Measurements from ENCODE around the gene CD8B.

The CD8B gene

DNA sequence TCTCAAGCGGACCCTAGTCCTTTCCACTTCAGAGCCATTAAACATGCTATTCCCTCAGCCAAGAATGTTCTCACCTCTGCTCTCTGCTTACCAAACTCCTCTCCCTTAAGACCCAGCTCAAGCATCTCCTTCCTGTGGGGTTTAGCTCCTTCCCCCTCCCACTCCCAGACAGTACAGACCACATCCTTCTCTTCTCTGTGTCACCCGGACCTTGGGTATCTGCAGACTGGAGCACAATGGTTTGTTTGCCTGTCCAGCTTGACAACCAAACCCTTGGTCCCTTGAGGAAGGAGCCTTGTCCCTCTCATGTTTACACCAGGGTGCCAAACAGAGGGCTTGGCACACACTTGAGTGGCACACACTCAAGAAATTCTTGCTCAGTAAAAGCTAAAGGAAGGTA lies 66.8 kb downstream of the CD8B start:
- DNase-seq: no peak

DNA sequence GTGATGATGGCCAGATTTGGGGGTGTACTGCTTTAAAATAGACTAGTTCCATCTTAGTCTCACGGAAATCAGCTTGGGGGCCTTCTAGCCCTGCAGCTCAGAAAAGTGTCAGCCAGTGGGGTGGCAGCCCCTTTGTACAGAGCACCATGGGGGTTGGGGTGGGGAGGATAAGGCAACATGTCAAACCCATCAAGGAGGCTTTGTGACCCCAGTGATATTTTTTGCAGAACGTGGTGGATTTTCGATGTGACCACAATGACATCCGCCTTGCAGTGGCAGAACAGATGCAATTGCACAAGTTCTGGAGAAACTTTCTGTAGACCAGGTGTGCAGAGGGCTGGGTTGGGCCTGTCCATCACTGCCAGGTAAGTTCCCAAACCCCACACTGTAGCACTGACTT lies 67.9 kb downstream of the CD8B start:
- DNase-seq: no peak

DNA sequence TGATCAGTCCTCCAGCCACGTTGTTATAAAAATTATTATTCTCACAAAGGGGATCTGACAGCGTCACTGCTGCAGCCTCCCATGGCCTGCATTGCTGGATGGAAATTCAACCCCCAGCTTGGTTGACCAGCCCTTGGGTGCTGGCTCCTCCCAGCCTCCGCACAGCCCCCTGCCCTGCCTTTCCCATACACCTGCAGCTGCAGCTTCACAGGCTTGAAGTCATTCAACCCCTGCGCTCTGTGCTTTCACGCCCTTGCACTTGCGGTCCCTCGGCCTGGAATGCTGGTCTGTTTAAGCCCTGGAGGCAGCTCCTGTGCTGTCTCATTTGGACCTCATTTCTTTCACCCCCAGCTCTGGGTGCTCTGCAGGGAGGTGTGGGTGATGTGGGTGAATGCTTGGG lies 70.1 kb downstream of the CD8B start:
- no peak for DNase-seq

DNA sequence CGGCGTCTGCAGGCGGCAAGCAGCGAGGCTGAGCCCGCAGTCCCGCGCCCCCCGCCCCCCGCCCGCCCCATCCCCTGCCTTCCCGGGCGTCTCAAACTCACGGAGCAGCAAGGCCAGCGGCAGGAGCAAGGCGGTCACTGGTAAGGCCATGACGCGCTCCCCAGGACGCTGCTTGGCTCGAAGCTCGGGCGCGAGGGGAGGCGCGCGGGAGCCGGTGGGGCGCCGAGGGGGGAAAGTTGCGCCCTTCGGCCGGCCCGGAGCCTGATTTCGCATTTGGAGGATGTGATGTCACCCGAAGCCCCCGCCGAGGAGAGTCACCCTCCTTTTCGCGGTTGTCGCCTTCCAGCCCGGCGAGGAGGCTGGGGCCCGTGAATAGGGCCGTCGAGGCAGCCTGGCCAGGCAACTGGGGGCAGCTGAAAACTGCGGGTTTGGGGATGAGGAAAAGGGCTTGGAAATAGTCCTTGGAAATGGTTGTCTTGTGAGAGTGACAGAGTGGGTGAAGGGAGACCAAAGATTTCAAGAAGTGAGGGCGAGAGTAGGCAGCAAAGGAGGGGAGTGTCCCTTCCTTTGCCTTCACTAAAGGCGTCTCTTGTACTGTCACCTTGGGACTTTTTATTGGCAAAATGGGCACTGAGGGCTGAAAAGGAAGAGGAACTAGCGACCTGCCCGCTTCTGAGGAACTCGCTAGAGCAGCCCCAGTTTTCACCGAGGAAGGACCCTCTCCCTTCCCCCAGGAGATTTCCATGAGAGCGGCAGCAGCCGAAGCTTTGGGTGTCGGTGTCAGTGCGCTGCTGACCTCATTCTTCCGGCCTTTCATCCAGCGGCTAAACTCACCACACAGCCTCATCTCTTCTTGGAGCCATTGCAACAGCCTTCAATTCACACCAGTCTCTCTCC lies 70.8 kb downstream of the CD8B start, which contains the start of gene CD8A:
Gene CD8A, minus strand, starts transcription at position 238 of the 897 bp plus-strand sequence. Its CDS starts 88 bp downstream, at position 150.
- DNase-seq: peak; percentile 22

DNA sequence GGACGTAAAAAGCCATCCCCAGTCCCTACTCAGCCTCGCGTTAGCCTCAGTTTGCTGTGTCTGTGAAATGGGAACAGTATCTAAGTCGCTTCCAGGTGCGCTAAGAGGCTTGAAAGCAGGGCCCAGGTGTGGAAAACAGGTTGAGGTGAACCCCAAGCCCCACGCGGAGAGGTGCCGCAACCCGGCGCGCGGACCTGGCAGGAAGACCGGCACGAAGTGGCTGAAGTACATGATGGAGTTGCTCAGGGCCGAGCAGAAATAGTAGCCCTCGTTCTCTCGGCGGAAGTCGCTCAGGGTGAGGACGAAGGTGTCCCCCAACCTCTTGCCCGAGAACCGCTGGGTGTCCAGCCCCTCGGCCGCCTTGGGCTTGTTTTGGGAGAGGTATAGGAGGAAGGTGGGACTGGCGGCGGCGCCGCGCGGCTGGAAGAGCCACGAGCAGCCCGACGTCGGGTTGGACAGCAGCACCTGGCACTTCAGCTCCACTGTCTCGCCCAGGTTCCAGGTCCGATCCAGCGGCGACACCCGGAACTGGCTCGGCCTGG lies 71.5 kb downstream of the CD8B start:
- DNase-seq: no peak

DNA sequence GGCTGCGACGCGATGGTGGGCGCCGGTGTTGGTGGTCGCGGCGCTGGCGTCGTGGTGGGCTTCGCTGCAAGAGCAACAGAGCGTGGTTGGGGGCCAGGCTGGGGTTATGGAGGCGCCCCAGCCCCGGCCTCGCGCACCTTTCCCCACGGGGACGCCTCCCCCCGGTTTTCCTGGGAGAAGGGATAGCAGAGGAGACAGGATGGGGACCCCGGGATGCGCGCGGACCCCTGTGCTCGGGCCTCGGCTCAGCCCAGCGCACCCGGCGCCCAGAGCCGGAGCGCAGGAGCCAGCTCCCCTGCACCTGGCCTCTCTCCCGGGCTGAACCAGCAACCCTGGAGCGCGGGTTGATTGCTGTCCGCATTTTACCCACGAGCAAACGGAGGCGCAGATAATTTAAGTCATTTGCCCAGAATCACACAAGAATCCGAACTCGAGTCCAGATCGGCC lies 72.0 kb downstream of the CD8B start:
- DNase-seq: no peak

DNA sequence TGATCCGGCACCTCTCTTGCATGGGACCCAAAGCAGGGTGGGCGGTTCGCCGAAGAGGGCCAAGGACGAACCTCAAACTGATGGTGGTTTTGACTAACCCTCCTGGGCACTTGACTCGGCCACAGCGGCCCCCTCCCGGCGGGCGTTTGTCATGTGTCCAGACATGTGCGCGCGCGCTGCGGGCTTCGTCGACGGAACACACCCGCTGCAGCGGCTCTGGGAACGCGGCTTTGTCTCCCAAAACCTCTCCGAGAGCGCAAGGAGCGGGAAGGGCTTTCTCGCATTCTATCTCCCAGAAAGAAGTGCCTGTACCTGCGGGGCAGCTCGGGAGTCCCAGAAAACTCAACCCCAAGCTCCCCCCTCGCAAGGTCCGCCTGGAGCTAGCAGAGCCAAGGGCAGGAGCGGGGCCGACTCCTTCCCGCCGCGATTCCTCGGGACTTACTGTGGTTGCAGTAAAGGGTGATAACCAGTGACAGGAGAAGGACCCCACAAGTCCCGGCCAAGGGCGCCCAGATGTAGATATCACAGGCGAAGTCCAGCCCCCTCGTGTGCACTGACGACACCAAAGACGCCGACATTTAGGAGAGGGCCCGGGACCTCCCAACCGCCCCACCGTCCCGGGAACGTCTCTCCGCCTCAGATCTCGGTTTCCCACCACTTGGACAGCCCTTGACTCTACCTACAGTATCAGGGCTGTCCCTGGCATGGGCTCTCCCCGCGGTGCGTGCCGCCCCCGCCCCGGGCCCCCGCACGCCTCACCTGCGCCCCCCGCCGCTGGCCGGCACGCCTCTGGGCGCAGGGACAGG lies 72.6 kb downstream of the CD8B start:
- DNase-seq: no peak

DNA sequence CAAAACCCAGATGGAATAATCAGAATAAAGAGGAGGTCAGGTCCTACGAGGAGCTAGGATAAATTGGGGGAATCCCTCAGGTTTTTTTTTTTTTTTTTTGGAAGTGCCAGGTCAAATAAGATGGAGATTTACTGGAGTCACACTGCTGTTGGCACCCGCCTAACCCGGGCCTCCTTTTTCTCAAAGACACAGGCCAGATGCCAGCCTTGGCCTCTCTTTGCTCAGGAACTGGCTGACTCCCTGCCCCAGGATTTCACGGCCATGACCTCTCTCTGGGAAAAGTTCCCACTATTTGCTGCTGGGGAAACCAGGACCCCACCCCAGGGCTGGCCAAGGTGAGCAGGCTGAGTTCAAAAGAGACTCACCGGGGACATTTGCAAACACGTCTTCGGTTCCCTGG lies 73.5 kb downstream of the CD8B start:
- no peak for DNase-seq

DNA sequence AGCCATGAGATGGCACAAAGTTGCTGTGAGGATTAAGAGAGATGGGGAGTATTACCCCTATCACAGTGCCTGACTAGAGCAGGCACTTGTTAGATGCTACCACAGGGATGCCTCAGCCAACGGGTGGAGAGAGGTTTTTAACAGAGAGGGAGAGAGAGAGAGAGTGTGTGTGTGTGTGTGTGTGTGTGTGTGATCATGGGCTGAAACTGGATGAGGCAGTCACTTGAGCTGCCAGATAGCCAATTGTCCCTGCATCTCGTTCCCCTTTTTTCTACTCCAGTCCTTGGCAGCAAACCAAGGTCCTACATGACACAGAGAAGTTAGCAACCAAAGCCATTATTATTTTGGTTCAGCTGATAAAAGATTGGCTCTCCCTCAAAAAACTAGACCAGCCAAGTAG lies 74.0 kb downstream of the CD8B start:
- no peak for DNase-seq

DNA sequence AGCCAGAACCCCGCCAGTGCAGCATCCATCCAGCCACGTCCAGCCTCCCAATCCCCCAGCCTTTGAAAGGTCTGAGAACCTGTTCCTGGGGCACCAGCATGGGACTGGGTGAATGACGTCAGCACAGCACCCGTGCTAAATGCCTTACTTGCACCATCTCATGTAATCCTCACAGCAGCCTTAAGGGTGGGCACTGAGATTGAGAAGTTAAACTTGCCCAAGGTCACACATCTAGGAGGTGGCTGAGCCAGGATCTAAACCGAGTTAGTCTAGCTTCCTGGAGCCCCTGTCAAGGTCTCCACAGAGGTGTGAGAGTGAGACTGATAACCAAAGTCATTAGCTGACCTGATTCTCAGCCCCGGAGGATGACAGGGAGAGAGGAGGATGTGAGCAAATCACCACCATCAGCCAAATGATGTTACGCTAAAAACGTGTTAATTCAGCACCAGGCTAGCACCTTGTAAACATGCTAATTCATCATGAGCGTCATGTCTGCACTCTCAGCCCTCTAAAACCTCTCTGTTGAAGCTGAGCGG lies 75.6 kb downstream of the CD8B start:
- no peak for DNase-seq

DNA sequence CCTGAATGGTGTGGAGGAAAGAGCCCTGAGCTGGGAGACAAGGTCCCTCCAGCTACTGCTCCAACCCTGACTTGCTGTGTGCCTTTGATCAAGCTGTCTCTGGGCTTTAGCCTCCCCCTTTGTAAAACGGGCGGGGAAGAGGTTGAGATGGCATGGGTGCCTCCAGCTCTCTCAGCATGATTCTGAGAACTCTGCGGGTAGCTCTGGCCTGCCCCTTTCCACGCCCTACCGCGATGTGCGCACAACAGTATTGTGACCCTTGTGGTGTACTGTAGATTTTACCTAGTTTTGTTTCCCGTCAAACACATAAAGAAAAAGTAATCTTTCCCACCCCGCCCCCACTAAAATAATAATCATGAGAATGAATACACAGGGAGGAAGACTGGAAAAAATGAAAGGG lies 76.2 kb downstream of the CD8B start:
- no peak for DNase-seq

DNA sequence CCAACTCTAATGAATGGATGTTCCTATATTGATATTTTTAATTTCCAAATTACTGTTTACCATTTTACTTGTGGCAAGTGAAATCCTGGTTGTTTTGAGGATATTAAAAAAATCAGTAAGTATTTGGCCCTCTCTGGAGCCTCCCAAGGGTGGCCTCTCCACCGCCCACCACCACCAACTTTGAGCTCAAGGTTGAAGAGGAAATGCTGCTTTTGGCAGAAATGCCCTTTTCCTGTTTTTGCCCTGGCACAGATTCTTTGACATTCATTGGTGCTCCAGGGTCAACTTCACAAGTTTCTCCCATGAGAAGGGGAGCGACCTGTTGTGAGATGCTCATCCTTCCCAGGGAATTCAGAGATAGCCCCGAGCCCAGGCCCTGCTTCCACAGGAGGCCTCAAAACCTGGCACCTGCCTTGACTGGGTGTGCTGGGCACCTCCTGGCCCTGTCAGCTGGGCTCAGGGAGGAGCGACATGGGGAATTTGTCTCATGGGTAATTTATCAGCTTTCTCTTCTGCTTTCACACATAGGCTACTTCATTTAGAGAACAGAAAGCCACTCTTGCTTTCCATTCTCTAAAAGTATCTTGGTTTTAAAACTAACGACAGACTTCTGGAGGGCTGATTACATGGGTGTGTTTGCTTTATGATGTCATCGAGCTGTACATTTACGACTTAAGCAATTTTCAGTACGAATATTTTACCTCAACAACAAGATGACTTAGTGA lies 77.9 kb downstream of the CD8B start:
- no peak for DNase-seq

DNA sequence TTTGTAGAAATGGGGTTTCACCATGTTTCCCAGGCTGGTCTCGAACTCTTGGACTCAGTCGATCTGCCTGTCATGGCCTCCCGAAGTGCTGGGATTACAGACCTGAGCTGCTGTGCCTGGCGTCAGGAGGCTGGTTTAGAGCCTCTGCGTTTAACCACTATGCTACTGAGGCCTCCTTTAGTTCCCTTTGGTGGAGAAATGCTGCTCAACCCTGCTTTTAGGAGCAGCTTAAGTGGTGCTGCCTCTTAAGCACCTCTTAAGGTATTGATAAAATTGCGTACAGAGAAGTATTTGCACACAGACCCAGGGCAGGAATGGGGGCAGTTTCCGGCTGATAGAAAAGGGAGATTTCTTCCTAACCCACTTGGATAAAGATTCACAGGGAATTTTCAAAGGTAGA lies 78.9 kb downstream of the CD8B start:
- no peak for DNase-seq

DNA sequence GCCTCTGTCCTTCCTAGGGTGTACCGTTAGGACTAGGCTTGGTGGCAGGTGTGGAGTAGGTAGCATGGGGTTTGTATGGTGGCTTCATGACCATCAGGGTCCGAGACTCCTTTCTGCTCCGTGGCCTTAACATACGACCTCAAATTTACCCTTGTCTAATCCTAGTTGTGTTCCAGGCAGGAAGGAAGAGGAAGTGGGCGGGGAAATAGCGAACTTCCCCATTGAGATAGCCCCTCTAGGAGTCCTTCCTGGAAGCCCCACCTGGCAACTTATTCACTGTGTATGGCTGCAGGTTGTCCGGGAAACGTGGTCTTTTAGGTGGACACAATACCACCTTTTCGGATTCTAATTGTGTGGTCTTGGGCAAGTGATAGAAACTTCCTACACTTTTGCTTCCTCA lies 80.3 kb downstream of the CD8B start:
- DNase-seq: no peak

DNA sequence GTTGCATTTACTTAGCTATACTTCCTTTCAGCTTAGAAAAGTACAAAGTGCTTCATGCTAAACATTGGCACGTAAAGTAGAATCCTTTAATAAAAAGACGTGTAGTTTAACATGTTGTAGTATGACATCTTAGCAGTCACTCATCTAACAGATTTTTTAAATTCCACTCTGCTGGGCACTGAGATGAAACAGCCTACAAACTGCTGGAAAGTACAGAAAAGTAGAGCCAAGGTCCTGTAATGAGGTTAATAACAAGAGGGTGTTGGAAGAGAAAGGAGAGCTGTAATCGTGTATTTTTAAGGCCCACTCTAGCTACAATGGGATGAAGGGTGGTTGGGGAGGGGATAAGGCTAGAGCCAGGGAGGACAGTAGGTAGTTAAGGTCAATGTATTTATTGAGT lies 81.7 kb downstream of the CD8B start:
- DNase-seq: no peak

DNA sequence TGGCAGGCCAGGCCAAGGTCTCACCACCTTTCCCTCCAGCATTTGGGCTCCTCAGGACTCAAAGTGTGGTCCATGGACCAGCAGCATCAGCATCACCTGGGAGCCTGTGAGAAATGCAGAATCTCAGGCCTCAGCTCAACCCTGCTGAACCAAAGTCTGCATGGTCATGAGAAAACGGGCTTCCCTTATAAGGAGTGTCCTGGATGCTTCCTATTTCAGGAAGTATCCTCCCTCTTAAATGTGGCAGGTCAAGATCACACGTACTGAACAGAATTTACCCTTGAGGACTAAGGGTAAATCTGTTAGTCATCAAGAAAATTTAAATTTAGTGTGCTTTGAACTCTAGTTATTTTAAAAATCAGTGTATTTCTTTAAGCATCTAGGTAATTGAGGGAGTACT lies 82.7 kb downstream of the CD8B start:
- DNase-seq: no peak

DNA sequence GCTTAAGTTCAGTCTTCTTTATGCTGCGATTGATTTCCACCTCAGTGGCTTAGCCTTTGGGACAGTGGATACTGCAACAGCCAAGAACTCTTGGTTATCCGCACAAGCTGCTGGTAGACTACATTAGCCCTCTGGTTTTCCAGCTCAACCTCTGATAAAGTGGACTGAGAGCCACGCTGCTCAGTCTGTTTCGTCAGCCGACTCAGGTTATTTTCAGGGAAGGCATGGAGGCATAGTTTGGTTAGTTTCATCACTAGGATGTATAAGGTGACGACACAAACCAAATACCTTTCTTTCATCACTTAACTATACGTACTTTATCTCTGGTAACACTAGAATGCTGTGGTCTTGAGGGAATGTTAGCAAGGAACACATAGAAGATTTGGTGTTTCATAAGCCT lies 85.2 kb downstream of the CD8B start:
- no peak for DNase-seq

DNA sequence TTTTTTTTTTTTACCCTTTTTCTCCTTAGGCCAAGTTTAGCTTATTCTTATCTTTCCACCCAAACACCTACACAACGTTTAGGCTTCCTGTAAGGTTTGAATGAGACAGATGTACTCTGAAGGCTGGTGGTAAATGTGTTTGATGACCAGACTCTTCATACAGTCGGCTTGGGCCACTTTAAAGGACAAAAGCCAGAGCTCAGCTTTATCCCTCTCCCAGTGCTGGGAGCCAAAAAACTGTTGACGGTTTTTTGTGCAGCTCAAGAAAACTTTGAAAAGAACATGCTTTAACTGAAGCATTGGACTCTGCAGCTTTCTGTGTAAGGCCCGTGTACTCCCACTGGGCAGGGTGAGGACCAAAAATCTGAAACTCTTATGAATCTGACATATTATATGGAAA lies 86.3 kb downstream of the CD8B start:
- no peak for DNase-seq

DNA sequence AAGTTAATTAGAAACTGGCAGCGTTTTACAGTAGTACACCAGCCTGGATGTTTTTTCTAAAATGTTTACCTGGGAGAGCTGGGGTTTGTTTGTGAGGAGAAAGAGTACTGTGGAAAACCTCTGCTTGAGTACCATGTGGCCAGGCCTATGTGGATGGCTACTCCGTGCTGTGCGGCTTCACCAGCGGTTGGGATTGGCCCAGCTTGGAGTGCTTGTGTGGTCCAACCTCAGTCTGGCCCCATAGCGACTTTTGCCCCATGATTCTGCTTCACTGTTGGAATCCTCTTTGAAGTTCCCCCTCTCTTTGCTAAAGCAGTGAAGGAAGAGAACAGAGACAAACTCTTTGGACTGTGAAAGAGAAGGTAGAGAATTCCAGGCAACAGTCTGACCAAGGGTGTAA lies 86.8 kb downstream of the CD8B start:
- no peak for DNase-seq

DNA sequence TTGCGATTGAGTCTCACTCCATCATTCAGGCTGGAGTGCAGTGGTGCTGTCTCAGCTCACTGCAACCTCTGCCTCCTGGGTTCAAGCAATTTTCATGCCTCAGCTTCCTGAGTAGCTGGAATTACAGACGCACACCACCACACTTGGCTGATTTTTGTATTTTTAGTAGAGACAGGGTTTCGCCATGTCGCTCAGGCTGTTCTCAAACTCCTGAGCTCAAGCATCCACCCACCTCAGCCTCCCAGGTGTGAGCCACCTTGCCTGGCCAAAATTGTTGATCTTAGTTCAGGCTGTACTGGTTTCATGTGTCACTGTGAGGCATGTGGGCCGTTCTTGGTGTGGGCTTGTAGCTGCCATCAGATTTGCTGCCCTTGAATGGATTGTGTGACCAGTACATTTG lies 89.1 kb downstream of the CD8B start:
- DNase-seq: no peak

DNA sequence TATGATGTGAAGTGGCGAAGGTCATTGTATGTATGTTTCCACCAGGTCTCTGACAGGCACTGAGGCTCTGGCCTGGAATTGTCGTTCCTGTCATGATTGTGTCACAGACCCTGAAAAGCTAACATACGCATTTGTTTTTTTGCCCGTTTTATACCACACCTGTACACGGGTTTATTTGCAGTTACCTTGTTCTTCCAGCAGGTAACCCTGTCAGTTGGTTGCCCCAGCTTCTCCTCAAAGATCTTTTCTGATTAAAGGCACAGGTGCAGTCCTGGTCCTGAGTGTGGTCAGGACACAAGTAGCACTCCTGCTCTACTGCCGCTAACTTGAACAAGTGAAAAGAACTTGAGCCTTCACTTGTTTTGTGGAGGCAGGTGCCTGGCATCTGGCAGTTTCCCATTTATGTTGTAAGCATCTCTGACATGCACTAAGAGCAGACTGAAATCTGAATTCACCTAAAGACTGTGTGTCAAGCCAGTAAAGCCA lies 90.8 kb downstream of the CD8B start:
- DNase-seq: no peak

DNA sequence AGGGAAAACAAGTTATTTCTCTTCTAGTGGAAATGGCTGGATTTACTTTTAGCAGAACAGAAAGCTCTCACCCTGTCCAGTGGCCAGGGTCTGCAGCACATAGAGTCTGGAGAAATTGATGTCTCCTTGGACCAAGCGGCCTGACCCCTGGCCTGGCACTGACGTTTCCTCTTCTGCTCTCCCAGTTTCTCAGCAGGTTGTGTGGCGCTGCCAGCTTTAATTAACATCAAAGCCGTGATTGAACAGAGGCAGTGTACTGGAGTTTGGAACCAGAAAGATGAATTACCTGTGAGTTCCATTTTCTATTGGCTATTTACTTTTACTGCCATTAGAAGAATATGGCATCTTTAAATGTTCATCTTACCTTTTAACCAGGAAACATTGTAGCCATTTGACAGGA lies 91.8 kb downstream of the CD8B start:
- no peak for DNase-seq

All from fibroblast of skin of scalp (primary cell).